ENCODE data around the gene SORCS2. TPM values are rescaled to one million over a fixed set of nuclear protein-coding genes. Genes with fewer than 3 reads are reported as not detected.

The SORCS2 gene
- total RNA-seq, 1 donor from 2014 or later: not detected

DNA sequence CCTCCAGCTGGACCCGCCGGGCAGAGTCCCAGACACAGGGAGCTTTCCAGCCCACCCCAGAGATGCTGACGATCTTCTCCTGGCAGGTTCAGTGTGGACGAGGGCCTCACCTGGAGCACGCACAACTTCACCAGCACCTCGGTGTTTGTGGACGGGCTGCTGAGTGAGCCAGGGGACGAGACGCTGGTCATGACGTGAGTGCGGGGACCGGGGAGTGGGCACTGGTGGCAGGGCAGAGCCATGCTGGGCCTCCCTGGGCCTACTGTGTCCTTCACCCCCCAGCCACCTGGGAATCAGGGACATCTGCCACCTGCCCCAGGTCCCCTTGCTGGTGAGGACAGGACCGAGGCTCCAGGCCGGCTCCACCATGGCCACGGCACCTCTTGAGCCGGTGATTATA, 511.8 kb downstream of the SORCS2 start:
- no peak for DNase-seq
- Mint-ChIP-seq H3K27me3 (peaks cover 2% of the 10 kb centered on the region), H3K27ac (no peak overlapping the region), H3K36me3 (ENCODE audit: low read depth) (no peaks in the 10 kb centered on the region), H3K4me1 (no peaks in the 10 kb centered on the region), H3K9me3 (no peaks in the 10 kb centered on the region), H3K4me3 (no peak overlapping the region)
- ATAC-seq (ENCODE audit: low read depth): no peak
- TF ChIP-seq, protein P1, sequence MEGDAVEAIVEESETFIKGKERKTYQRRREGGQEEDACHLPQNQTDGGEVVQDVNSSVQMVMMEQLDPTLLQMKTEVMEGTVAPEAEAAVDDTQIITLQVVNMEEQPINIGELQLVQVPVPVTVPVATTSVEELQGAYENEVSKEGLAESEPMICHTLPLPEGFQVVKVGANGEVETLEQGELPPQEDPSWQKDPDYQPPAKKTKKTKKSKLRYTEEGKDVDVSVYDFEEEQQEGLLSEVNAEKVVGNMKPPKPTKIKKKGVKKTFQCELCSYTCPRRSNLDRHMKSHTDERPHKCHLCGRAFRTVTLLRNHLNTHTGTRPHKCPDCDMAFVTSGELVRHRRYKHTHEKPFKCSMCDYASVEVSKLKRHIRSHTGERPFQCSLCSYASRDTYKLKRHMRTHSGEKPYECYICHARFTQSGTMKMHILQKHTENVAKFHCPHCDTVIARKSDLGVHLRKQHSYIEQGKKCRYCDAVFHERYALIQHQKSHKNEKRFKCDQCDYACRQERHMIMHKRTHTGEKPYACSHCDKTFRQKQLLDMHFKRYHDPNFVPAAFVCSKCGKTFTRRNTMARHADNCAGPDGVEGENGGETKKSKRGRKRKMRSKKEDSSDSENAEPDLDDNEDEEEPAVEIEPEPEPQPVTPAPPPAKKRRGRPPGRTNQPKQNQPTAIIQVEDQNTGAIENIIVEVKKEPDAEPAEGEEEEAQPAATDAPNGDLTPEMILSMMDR (IDR thresholded peaks at IDR 0.05): no peak
- CTCF ChIA-PET: no interaction called here
- POLR2A ChIA-PET: no interaction called here
- intact Hi-C loops (cut with micrococcal nuclease): no loop called here

DNA sequence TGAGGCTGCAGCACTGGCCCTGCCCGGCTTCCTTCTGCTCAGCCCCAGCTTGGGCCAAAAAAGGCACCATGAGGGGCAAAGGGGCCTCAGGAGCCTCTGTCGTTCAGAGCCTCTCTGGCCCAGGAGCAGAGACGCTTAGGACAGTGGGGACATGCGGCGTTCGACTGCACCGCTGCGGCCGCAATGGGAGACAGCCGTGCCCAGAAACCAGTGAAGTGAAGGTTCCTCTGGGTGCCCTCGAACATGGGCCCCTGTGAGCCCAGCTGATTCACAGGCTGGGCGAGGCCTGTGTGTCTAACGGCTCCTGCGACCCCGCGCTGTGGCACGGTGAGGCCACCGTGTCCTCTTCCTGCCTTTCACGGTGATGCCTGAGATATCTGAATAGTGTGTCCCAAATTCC, 512.3 kb downstream of the SORCS2 start:
- intact Hi-C loops (cut with micrococcal nuclease): no loop called here
- TF ChIP-seq, protein P1 (IDR thresholded peaks at IDR 0.05): no peak
- Mint-ChIP-seq H3K4me3 (no peak overlapping the region), H3K9me3 (no peaks in the 10 kb centered on the region), H3K36me3 (ENCODE audit: low read depth) (no peaks in the 10 kb centered on the region), H3K27me3 (peaks cover 2% of the 10 kb centered on the region), H3K4me1 (no peaks in the 10 kb centered on the region), H3K27ac (no peak overlapping the region)
- ATAC-seq (ENCODE audit: low read depth) (no peak), DNase-seq (no peak)
- ChIA-PET POLR2A (no interaction called here), CTCF (no interaction called here)

DNA sequence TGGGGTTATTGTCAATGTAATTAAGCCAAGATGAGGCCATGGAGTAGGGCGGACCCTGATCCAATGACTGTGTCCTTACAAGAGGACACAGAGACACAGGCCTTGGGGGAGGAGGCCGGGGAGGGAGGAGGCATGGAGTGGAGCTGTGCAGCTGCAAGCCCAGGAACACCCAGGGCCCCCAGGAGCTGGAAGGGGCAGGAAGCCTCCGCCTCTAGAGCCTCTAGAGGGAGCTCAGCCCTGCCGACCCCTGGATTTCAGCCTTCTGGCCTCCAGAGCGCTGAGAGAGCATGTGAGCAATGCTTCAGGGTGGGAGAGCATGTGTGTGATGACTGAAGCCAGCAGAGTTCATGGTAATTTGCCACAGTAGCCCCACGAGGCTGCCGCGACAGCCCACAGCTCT, 512.7 kb downstream of the SORCS2 start:
- DNase-seq: no peak
- ChIA-PET POLR2A (no interaction called here), CTCF (no interaction called here)
- Mint-ChIP-seq H3K9me3 (no peaks in the 10 kb centered on the region), H3K27ac (no peak overlapping the region), H3K36me3 (ENCODE audit: low read depth) (no peaks in the 10 kb centered on the region), H3K4me1 (no peaks in the 10 kb centered on the region), H3K4me3 (no peak overlapping the region), H3K27me3 (no peaks in the 10 kb centered on the region)
- TF ChIP-seq, protein P1 (IDR thresholded peaks at IDR 0.05): no peak
- ATAC-seq (ENCODE audit: low read depth): no peak
- intact Hi-C loops (cut with micrococcal nuclease): no loop called here

DNA sequence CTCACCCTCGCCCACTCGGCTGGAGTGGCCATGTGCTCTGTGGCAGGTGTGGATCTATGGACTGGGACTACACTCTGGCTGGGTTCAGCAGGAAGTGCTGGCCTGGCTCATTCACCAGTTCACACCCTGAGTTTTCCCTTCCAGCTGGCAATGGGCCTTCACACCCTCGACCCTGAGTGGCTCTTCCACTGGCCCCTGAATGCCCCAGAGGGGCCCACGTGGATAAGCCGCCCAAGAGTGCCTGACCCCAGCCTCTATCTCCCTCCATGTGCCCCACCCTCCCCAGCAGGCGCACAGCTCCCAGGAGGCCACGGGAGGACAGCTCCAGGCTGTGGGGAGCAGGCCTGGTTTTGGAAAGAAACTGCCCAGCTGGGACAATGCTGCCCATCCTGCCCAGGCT, 513.3 kb downstream of the SORCS2 start:
- ChIA-PET POLR2A (no interaction called here), CTCF (no interaction called here)
- Mint-ChIP-seq H3K4me1 (no peaks in the 10 kb centered on the region), H3K27me3 (no peaks in the 10 kb centered on the region), H3K4me3 (no peak overlapping the region), H3K36me3 (ENCODE audit: low read depth) (no peaks in the 10 kb centered on the region), H3K9me3 (no peaks in the 10 kb centered on the region), H3K27ac (no peak overlapping the region)
- intact Hi-C loops (cut with micrococcal nuclease): no loop called here
- DNase-seq (no peak), ATAC-seq (ENCODE audit: low read depth) (no peak)
- TF ChIP-seq, protein P1 (IDR thresholded peaks at IDR 0.05): no peak

GRCh38 chr4:7708238-7708637, 515.9 kb downstream of the SORCS2 start:
- ATAC-seq (ENCODE audit: low read depth) (no peak), DNase-seq (no peak)
- no peak overlapping the region for H3K4me3 Mint-ChIP-seq
- H3K27ac Mint-ChIP-seq: no peak overlapping the region
- H3K9me3 Mint-ChIP-seq: no peaks in the 10 kb centered on the region
- ChIA-PET POLR2A (no interaction called here), CTCF (no interaction called here)
- TF ChIP-seq, protein P1 (IDR thresholded peaks at IDR 0.05): no peak
- no peaks in the 10 kb centered on the region for H3K4me1 Mint-ChIP-seq
- no peaks in the 10 kb centered on the region for H3K27me3 Mint-ChIP-seq
- intact Hi-C loops (cut with micrococcal nuclease): no loop called here
- H3K36me3 Mint-ChIP-seq (ENCODE audit: low read depth): no peaks in the 10 kb centered on the region

Data from activated B cell treated with CpG ODN at 0.5 μM for 24 hours (primary cell).